ENCODE data around the gene PATJ.
"Not testable (repeated sequence)": the region's sequence is repeated elsewhere in the genome, so short reads cannot be mapped to it uniquely, and the experiment has no call there.

PATJ gene

DNA sequence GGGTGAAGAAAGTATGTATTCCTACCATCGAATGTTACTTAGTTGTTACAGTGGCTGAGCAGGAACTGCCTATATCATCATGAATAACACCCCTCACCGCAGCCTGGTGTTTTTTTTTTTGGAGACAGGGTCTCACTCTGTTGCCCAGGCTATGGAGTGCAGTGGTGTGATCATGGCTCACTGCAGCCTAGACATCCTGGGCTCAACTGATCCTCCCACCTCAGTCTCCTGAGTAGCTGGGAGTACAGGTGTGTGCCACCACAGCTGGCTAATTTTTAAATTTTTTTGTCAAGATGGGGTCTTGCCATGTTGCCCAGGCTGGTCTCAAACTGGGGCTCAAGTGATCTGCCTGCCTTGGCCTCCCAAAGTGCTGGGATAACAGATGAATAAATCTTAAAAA is 7.3 kb downstream of the PATJ start:
- no peak for FAIRE-seq

GRCh38 chr1:61752921-61753389 is 10.7 kb downstream of the PATJ start:
- FAIRE-seq: no peak

DNA sequence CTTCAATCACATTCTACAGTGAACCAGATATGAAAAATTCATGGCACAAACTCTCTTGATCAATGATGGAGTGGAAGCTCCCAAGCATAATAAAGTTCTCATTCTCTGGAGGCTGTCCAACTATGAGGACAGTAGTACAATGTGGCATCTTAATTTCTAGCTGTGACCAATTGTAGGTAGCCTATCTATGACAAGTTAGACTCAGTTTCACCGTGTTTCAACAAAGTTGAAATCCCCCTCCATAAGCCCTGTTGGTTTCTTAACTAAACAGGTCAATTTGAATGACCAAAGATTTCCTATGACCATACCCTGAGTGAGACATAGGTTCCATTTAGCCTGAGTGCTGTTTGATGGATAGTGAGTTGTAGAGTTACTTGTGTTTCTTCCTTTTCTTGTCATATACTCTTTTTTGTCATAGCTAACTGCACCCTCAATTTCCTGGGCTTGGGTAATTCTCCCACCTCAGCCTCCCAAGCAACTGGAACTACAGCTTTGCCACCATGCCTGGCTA is 11.8 kb downstream of the PATJ start:
- FAIRE-seq: no peak

GRCh38 chr1:61754545-61754944 is 12.3 kb downstream of the PATJ start:
- FAIRE-seq: no peak

GRCh38 chr1:61756773-61757172 is 14.5 kb downstream of the PATJ start:
- no peak for FAIRE-seq

DNA sequence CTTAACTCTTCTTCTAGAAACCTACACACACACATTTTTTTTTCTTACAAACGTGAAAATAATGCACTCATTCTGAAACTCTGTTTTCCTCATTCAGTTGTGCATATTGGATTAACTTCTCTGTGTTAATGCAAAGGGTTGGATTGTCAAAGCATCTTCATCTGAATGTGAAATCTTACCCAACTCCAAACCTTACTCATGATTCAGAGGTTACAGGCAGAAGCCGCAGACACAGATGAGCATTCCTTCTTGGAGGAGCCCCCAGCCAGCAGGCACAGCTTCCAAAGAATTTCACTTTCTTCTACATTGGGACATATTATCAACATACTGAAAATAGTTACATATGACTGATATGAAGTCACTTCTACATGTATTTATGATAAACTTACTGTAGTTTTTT is 15.7 kb downstream of the PATJ start:
- FAIRE-seq: no peak

- no peak for FAIRE-seq
Measured at GRCh38 chr1:61770131-61770530, 27.9 kb downstream of the PATJ start.

GRCh38 chr1:61776091-61776490 is 33.8 kb downstream of the PATJ start:
- no peak for FAIRE-seq

DNA sequence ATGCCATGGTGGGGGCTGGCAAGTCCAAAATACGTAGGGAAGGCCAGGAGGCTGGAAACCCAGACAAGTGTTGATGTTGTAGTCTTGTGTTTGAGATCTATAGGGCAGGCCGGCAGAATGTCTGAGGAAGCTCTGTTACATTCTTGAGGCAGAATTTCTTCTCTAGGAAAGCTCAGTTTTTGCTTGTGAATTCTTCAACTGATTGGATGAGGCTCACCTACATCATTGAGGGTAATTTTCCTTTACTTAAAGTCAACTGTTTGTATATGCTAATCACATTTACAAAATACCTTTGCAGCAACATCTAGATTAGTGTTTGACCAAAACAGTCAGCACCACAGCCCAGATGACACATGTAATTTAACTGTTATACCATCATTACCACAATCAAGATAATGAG is 37.0 kb downstream of the PATJ start:
- no peak for FAIRE-seq

DNA sequence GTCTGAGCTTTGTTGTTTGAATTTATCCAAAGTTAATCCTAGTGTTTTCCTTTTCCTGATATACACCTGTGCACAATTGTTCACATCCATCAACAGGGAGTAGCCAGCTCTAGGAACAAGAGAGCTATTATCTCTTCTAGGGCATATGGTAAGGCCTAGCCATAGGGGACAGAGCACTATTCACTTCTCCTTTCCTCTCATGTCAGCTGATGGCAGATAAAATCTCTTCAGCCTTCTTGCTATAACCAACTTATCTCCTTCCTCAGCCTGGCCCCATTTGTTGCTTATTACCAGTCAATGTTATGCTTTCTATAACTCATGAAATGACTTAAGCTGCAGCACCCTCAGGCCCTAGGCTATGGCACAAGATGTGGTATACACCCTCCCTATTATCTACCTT is 38.9 kb downstream of the PATJ start:
- no peak for FAIRE-seq

- FAIRE-seq: no peak
Measured at GRCh38 chr1:61782771-61783170, 40.5 kb downstream of the PATJ start.

GRCh38 chr1:61784726-61785125 is 42.4 kb downstream of the PATJ start:
- FAIRE-seq: no peak

DNA sequence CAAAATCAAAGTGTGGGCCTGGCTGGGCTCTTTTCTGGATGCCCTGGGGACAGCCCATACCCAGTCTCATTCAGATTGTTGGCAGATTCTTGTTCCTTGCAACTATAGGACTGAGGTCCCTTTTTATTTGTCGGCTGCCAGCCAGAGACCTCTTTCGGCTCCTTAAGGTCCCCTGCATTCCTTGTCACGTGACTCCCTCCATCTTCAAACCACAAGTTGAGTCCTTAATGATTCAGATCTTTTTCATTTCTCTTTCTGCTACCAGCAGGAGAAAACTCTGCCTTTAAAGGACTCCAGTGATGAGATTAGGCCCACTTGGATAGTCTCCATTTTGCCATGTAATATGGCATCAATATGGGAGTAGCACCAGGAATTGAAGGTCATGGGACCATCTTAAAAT is 48.6 kb downstream of the PATJ start:
- no peak for FAIRE-seq

DNA sequence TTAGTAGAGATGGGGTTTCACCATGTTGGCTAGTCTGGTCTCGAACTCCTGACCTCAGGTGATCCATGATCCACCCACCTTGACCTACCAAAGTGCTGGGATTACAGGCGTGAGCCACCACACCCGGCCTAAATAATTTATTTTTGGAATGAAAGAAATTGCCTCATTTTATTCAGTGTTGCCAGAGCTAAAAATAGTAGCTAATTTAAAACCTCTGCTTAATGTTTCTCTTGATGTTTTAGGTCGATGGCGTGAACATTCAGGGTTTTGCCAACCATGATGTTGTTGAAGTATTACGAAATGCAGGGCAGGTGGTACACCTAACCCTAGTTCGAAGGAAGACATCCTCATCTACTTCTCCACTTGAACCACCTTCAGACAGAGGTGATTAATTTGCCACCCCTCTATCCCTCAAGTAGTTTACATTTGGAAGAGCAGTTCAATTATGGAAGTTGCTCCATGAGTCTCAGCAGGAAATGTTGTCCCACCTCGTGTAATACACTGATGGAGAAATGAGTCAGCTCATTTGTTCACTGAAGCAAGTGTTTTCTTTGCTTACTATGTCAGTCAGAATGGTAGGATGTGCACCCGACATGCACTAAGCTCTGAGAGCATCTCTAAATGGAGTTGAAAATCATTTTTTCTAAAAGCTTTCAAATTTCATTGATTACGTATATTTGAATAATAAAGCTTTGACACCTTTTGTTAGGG is 54.9 kb downstream of the PATJ start:
- FAIRE-seq: no peak

GRCh38 chr1:61801047-61801446 is 58.8 kb downstream of the PATJ start:
- not testable (repeated sequence) for FAIRE-seq

DNA sequence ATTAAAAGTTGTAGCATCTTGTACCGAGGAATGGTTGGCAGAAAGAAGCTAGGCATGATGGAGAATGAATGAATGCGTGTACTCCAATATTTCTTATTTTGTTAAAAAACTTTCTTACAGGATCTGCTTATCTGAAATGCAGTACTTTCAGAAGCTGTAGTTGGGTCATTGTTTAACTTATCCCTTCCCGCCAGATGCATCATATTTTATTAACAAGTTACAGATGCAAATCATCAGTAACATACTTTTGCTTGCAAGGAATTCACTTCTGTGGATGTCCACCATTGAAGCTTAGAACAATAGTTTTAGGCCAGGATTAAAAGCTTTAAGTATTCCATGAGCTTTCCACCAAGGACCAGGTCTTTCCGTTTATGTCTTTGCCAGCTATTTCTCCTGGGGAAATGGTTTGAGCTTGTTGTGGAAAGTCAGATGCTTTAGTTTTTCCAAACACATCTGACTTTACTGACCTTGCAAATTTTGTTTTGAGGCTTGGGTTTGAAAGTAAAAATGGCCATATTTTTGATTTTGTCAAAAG is 65.4 kb downstream of the PATJ start:
- no peak for FAIRE-seq

- FAIRE-seq: no peak
Measured at GRCh38 chr1:61808321-61808720, 66.0 kb downstream of the PATJ start.

DNA sequence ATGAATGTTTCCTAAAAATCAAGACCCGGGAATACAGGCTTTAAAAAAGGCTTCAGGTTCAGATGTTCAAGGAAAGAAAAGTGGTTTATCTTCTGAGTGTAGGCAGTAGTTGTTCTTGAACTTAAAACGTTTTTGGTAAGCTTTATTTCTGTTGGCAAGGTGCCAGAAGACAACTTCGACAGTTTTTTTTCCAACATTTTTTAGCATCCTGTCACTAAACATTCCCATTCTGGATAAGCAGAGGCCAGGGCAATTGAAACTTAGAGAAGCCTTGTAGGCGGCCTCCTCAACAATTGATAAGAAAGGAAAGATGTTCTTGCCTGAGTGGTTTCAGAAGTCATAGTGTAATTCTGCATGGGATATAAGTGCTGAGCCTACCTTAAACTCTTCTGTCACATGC is 66.7 kb downstream of the PATJ start:
- FAIRE-seq: no peak

GRCh38 chr1:61812916-61813315 is 70.6 kb downstream of the PATJ start:
- FAIRE-seq: no peak

- FAIRE-seq: no peak
Measured at GRCh38 chr1:61816191-61816590, 73.9 kb downstream of the PATJ start.

DNA sequence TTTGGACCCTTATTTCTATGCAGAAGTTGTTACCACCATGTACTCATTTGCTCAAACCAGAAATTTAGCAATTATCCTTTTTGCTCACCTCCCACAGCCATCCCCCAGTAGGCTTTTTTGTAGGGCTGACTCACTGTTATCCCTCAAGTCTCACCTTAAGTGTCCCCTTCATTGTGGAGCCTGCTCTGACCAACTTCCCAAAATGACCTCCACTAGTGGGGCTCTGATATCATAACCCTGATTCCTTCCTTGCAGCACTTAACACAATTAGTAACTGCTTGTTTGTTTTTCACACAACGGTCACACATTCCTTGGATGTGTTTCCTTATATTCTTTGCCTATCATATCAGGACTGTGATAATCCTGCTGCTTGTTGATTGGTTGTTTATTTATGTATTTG is 76.7 kb downstream of the PATJ start:
- no peak for FAIRE-seq

- no peak for FAIRE-seq
Measured at GRCh38 chr1:61819421-61819820, 77.1 kb downstream of the PATJ start.

- FAIRE-seq: no peak
Measured at GRCh38 chr1:61825393-61825792, 83.1 kb downstream of the PATJ start.

DNA sequence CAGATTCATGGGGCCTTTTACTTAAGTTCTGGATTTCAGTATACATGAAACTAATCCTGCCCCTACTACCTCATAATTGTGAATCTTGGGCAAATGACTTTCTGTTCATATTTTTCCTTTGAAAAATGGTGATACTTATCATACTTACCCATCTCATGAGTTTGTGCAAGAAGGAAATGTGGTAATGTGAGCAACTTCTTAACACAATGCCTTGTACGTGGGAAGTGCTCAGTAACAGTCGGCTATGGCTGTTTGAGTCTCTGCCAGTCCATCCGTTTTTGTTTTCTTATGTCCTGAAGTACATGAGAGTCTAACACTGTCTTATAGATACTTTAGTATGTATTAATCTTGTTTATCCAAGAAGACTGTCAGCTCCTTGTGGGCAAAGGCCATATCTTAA is 86.5 kb downstream of the PATJ start:
- FAIRE-seq: no peak

DNA sequence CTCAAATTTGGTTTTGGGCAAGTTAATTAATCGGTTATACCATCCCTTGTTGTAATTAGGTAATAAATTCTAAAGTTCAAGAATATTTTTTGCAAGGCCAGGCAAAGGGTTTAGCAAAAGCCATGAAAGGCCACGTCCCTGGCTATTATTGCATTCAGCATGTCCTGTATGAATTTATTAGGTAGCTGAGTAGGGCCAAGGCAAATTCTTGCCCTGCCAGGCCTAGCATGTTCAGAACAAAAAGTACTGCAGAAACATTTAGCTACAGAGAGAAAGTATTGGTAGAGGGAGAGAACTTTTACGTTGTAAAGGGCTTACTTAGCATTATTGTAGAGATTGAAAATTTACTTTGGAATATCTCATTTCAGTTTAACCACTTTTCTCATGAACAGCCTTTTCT is 94.4 kb downstream of the PATJ start:
- no peak for FAIRE-seq
